ENCODE results near the gene MANEA.
A peak's percentile ranks its signal among the peaks of the same experiment; 100 is the strongest.
"Not testable (repeated sequence)": the region's sequence is repeated elsewhere in the genome, so short reads cannot be mapped to it uniquely, and the experiment has no call there.

Gene MANEA

DNA sequence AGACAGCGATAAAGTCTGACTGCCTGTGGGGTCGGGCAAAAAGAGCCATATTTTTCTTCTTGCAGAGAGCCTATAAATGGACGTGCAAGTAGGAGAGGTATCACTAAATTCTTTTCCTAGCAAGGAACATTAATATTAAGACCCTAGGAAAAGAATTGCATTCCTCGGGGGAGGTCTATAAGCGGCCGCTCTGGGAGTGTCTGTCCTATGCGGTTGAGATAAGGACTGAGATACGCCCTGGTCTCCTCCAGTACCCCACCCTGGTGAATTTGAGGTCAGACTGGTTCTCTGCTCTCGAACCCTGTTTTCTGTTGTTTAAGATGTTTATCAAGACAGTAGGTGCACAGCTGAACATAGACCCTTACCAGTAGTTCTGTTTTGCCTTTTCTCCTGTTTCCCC, 6.9 kb downstream of the MANEA start:
- H3K27me3 ChIP-seq (replicated peaks in 2 of 5; ENCODE audit: control insufficient read depth in 4 of 5, insufficient read depth in 5 of 5, low read length in 4 of 5); CTCF ChIA-PET; H3K4me3 ChIP-seq (ENCODE audit: control insufficient read depth in 1 of 7, extremely low read depth in 1 of 7, insufficient read depth in 4 of 7, low read depth in 2 of 7, low read length in 6 of 7); POLR2A ChIA-PET; H3K27ac ChIP-seq (ENCODE audit: insufficient read depth in 1 of 2, low read depth in 1 of 2, low read length in 2 of 2, poor library complexity in 1 of 2, severe bottlenecking in 2 of 2); H3K36me3 ChIP-seq (ENCODE audit: control insufficient read depth in 4 of 4, insufficient read depth in 4 of 4, low read length in 3 of 4); H3K4me1 ChIP-seq (ENCODE audit: control extremely low read depth in 1 of 4, control insufficient read depth in 4 of 4, insufficient read depth in 4 of 4, low read length in 3 of 4): not testable (repeated sequence)
- DNase-seq: peak; percentile 12 to 47 (median 39)
- 100% methylated on average over 7 of the region's 9 CpGs for WGBS (ENCODE audit: insufficient coverage)
- H3K9me3 ChIP-seq (ENCODE audit: control extremely low read depth in 1 of 5, control insufficient read depth in 4 of 5, insufficient read depth in 2 of 5, low read depth in 1 of 5, low read length in 4 of 5): peaks cover 0 to 14% (median 3%) of the 10 kb centered on the region in 5 experiments

DNA sequence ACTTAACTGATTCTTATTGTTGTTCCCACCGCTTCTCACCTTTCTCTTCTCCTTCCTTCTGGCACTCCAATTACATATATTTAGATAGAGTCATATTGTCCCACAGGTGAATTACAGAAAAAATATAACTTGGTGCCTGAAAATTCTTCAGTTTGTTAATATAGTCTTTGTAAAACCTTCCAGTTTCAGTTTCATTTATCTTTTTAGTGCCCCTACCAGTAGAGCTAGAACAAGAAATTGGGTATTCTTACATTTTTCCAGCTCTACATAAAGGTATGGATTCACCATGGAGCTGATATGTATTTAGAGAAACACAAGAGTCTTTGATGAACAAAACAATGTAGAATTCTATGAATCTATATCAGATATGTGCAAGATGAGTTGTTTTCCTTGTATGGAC, 10.7 kb downstream of the MANEA start:
- H3K9me3 ChIP-seq (ENCODE audit: control extremely low read depth in 1 of 5, control insufficient read depth in 4 of 5, insufficient read depth in 2 of 5, low read depth in 1 of 5, low read length in 4 of 5): peaks cover 0 to 21% (median 3%) of the 10 kb centered on the region in 5 experiments
- no peaks in the 10 kb centered on the region for H3K27me3 ChIP-seq (replicated peaks in 2 of 5; ENCODE audit: control insufficient read depth in 4 of 5, insufficient read depth in 5 of 5, low read length in 4 of 5)
- ChIA-PET CTCF (interaction anchor here (1.3 kb wide), 1 partner anchor 9 kb away, joined by 3 read pairs; no protein-coding TSS in a partner anchor), POLR2A (no interaction called here)
- H3K36me3 ChIP-seq (ENCODE audit: control insufficient read depth in 4 of 4, insufficient read depth in 4 of 4, low read length in 3 of 4): peaks cover 2 to 17% (median 6%) of the 10 kb centered on the region in 4 experiments
- H3K27ac ChIP-seq (ENCODE audit: insufficient read depth in 1 of 2, low read depth in 1 of 2, low read length in 2 of 2, poor library complexity in 1 of 2, severe bottlenecking in 2 of 2): no peak overlapping the region
- peak overlapping the region in 1 of 7 experiments; percentile 23 for H3K4me3 ChIP-seq (ENCODE audit: control insufficient read depth in 1 of 7, extremely low read depth in 1 of 7, insufficient read depth in 4 of 7, low read depth in 2 of 7, low read length in 6 of 7)
- no peaks in the 10 kb centered on the region for H3K4me1 ChIP-seq (ENCODE audit: control extremely low read depth in 1 of 4, control insufficient read depth in 4 of 4, insufficient read depth in 4 of 4, low read length in 3 of 4)
- WGBS (ENCODE audit: insufficient coverage): no CpG with 5 or more reads among the region's 1 CpG
- no peak for DNase-seq

DNA sequence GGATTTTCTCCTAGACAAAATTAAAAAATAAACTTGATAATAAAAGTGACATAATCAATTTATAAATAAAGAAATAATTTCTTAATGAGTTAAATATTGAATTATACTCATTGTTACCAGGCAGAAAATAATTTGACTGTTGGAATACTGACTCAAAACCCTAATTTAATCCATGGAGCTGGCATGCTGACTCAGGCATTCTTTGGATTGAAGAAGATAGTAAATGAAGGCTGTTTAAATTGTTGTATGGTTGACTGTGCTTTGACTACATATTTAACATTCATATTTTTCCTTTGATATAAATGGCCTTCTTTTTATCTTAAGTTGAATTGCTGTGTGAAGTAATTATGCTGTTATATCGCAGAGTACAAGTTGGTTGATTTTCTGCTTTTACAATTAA, 11.7 kb downstream of the MANEA start:
- no peaks in the 10 kb centered on the region for H3K4me1 ChIP-seq (ENCODE audit: control extremely low read depth in 1 of 4, control insufficient read depth in 4 of 4, insufficient read depth in 4 of 4, low read length in 3 of 4)
- ChIA-PET CTCF (no interaction called here), POLR2A (no interaction called here)
- no peaks in the 10 kb centered on the region for H3K27me3 ChIP-seq (replicated peaks in 2 of 5; ENCODE audit: control insufficient read depth in 4 of 5, insufficient read depth in 5 of 5, low read length in 4 of 5)
- peaks cover 2 to 17% (median 6%) of the 10 kb centered on the region in 4 experiments for H3K36me3 ChIP-seq (ENCODE audit: control insufficient read depth in 4 of 4, insufficient read depth in 4 of 4, low read length in 3 of 4)
- H3K9me3 ChIP-seq (ENCODE audit: control extremely low read depth in 1 of 5, control insufficient read depth in 4 of 5, insufficient read depth in 2 of 5, low read depth in 1 of 5, low read length in 4 of 5): peaks cover 0 to 15% (median 0%) of the 10 kb centered on the region in 5 experiments
- no peak for DNase-seq
- no CpG with 5 or more reads among the region's 1 CpG for WGBS (ENCODE audit: insufficient coverage)
- no peak overlapping the region for H3K27ac ChIP-seq (ENCODE audit: insufficient read depth in 1 of 2, low read depth in 1 of 2, low read length in 2 of 2, poor library complexity in 1 of 2, severe bottlenecking in 2 of 2)
- H3K4me3 ChIP-seq (ENCODE audit: control insufficient read depth in 1 of 7, extremely low read depth in 1 of 7, insufficient read depth in 4 of 7, low read depth in 2 of 7, low read length in 6 of 7): no peak overlapping the region

DNA sequence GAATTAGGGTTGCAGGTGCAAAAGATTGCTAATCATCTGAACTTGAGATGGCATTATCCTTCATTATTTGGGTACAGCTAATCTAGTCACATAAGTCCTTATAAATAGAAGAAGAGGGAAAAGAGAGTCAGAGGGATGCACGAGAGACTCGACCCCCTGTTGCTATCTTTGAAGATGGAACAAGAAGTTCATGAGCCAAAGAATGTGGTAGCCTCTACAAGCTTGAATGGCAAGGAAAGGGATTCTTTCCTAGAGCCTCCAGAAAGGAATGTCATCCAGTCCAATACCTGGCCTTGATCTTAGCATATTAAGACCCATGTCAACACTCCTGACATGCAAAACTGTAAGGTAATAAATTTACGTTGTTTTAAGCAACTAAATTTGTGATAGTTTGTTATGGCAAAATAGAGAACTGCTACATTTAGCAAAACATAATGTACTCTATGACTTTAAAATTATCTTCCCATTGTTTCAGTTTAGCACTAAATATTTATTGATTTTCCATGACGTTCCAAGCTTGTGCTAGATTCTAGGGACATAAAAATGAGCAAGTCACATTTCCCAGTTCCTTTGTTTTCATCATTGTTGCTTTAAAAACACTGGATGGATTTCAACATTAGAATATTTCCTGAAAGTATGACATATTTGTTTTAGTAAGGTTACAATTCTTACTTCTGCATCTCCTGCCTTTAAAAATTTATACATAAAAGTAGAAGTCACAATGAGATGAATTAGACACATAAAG, 12.7 kb downstream of the MANEA start:
- DNase-seq: no peak
- Histone ChIP-seq H3K27me3 (replicated peaks in 2 of 5; ENCODE audit: control insufficient read depth in 4 of 5, insufficient read depth in 5 of 5, low read length in 4 of 5) (no peaks in the 10 kb centered on the region), H3K36me3 (ENCODE audit: control insufficient read depth in 4 of 4, insufficient read depth in 4 of 4, low read length in 3 of 4) (peaks cover 2 to 17% (median 6%) of the 10 kb centered on the region in 4 experiments), H3K4me3 (ENCODE audit: control insufficient read depth in 1 of 7, extremely low read depth in 1 of 7, insufficient read depth in 4 of 7, low read depth in 2 of 7, low read length in 6 of 7) (no peak overlapping the region), H3K9me3 (ENCODE audit: control extremely low read depth in 1 of 5, control insufficient read depth in 4 of 5, insufficient read depth in 2 of 5, low read depth in 1 of 5, low read length in 4 of 5) (peaks cover 0 to 8% (median 0%) of the 10 kb centered on the region in 5 experiments), H3K4me1 (ENCODE audit: control extremely low read depth in 1 of 4, control insufficient read depth in 4 of 4, insufficient read depth in 4 of 4, low read length in 3 of 4) (no peaks in the 10 kb centered on the region), H3K27ac (ENCODE audit: insufficient read depth in 1 of 2, low read depth in 1 of 2, low read length in 2 of 2, poor library complexity in 1 of 2, severe bottlenecking in 2 of 2) (no peak overlapping the region)
- WGBS (ENCODE audit: insufficient coverage): 94% methylated on average over 3 of the region's 4 CpGs
- ChIA-PET CTCF (no interaction called here), POLR2A (no interaction called here)

DNA sequence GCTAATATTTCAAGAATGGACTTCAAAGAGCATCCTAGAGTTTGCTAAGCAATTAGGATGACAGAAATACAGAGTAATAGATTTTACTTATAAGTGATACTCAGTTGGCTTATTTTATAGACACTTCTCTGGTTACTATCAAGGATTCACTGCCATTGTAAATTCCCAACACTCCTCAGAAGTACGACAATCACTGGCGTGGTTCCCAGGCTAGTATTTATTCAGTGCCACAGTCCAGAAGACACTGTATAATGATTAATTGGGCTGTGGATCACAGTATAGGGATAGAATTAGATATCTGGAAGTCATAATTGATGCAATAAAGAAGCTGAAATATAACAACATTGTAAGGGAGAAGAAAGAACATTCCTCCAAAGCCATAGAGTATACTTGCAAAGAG, 15.7 kb downstream of the MANEA start:
- no peak for DNase-seq
- no peaks in the 10 kb centered on the region for H3K4me1 ChIP-seq (ENCODE audit: control extremely low read depth in 1 of 4, control insufficient read depth in 4 of 4, insufficient read depth in 4 of 4, low read length in 3 of 4)
- H3K27ac ChIP-seq (ENCODE audit: insufficient read depth in 1 of 2, low read depth in 1 of 2, low read length in 2 of 2, poor library complexity in 1 of 2, severe bottlenecking in 2 of 2): no peak overlapping the region
- 86% methylated on average over 2 of the region's 2 CpGs for WGBS (ENCODE audit: insufficient coverage)
- peaks cover 0 to 13% (median 5%) of the 10 kb centered on the region in 4 experiments for H3K36me3 ChIP-seq (ENCODE audit: control insufficient read depth in 4 of 4, insufficient read depth in 4 of 4, low read length in 3 of 4)
- no peaks in the 10 kb centered on the region for H3K27me3 ChIP-seq (replicated peaks in 2 of 5; ENCODE audit: control insufficient read depth in 4 of 5, insufficient read depth in 5 of 5, low read length in 4 of 5)
- H3K9me3 ChIP-seq (ENCODE audit: control extremely low read depth in 1 of 5, control insufficient read depth in 4 of 5, insufficient read depth in 2 of 5, low read depth in 1 of 5, low read length in 4 of 5): peaks cover 0 to 7% (median 0%) of the 10 kb centered on the region in 5 experiments
- POLR2A ChIA-PET: no interaction called here
- CTCF ChIA-PET: no interaction called here
- H3K4me3 ChIP-seq (ENCODE audit: control insufficient read depth in 1 of 7, extremely low read depth in 1 of 7, insufficient read depth in 4 of 7, low read depth in 2 of 7, low read length in 6 of 7): no peak overlapping the region

DNA sequence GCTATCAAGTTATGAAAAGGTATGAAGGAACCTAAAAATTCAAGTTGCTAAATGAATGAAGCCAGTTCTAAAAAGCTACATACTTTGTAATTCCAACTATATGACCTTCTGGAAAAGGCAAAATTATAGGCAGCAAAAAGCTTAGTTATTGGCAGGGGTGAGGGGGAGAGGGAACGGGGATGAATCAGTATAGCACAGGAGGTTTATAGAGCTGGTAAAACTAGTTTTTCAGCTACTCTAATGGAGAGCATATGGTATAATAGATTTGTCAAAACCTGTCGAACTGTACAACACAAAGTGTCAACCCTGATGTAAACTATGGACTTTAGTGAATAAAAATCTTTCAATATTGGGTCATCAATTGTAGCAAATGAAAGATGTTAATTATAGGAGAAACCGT, 18.7 kb downstream of the MANEA start:
- Histone ChIP-seq H3K9me3 (ENCODE audit: control extremely low read depth in 1 of 5, control insufficient read depth in 4 of 5, insufficient read depth in 2 of 5, low read depth in 1 of 5, low read length in 4 of 5) (peaks cover 0 to 3% (median 0%) of the 10 kb centered on the region in 5 experiments), H3K27me3 (replicated peaks in 2 of 5; ENCODE audit: control insufficient read depth in 4 of 5, insufficient read depth in 5 of 5, low read length in 4 of 5) (no peaks in the 10 kb centered on the region), H3K36me3 (ENCODE audit: control insufficient read depth in 4 of 4, insufficient read depth in 4 of 4, low read length in 3 of 4) (peaks cover 0 to 7% (median 3%) of the 10 kb centered on the region in 4 experiments), H3K4me3 (ENCODE audit: control insufficient read depth in 1 of 7, extremely low read depth in 1 of 7, insufficient read depth in 4 of 7, low read depth in 2 of 7, low read length in 6 of 7) (no peak overlapping the region), H3K4me1 (ENCODE audit: control extremely low read depth in 1 of 4, control insufficient read depth in 4 of 4, insufficient read depth in 4 of 4, low read length in 3 of 4) (no peaks in the 10 kb centered on the region), H3K27ac (ENCODE audit: insufficient read depth in 1 of 2, low read depth in 1 of 2, low read length in 2 of 2, poor library complexity in 1 of 2, severe bottlenecking in 2 of 2) (no peak overlapping the region)
- CTCF ChIA-PET: no interaction called here
- no peak for DNase-seq
- 100% methylated on average over 1 of the region's 3 CpGs for WGBS (ENCODE audit: insufficient coverage)
- POLR2A ChIA-PET: no interaction called here

DNA sequence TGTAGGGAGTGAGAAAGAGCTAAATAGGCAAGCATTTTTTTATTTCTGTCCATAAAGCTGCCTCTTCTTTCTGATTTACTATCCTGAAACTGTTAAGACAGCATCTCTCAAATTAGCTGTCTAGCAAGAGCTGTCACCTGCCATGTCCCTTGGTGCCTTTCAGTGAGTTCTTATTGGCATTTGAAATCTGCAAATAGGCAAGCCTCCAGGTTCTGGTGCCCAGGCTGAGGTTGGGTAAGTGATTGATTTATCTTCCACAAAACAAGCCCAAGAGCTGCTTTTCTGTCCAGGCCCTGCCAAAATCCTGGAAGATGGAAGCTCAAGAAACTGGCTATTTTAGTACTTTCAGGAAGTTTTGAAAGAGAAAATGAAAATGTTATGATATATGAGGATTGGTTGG, 22.4 kb downstream of the MANEA start:
- Histone ChIP-seq H3K27me3 (replicated peaks in 2 of 5; ENCODE audit: control insufficient read depth in 4 of 5, insufficient read depth in 5 of 5, low read length in 4 of 5) (no peaks in the 10 kb centered on the region), H3K4me1 (ENCODE audit: control extremely low read depth in 1 of 4, control insufficient read depth in 4 of 4, insufficient read depth in 4 of 4, low read length in 3 of 4) (no peaks in the 10 kb centered on the region), H3K9me3 (ENCODE audit: control extremely low read depth in 1 of 5, control insufficient read depth in 4 of 5, insufficient read depth in 2 of 5, low read depth in 1 of 5, low read length in 4 of 5) (no peaks in the 10 kb centered on the region), H3K4me3 (ENCODE audit: control insufficient read depth in 1 of 7, extremely low read depth in 1 of 7, insufficient read depth in 4 of 7, low read depth in 2 of 7, low read length in 6 of 7) (no peak overlapping the region), H3K36me3 (ENCODE audit: control insufficient read depth in 4 of 4, insufficient read depth in 4 of 4, low read length in 3 of 4) (peaks cover 0 to 5% (median 2%) of the 10 kb centered on the region in 4 experiments), H3K27ac (ENCODE audit: insufficient read depth in 1 of 2, low read depth in 1 of 2, low read length in 2 of 2, poor library complexity in 1 of 2, severe bottlenecking in 2 of 2) (no peak overlapping the region)
- DNase-seq: no peak
- ChIA-PET POLR2A (interaction anchor here (0.7 kb wide), 1 partner anchor 139 kb away, joined by 3 read pairs; no protein-coding TSS in a partner anchor), CTCF (interaction anchor here (0.7 kb wide), 1 partner anchor 13 kb away, joined by 3 read pairs; no protein-coding TSS in a partner anchor)
